Type B pancreatic cell (in vitro differentiated cells): ENCODE data around the gene NOL9. TPM values are rescaled to one million over a fixed set of nuclear protein-coding genes. Genes with fewer than 3 reads are reported as not detected.

Experiments
- DNase-seq: peaks from one replicate; pipeline ENCODE4 v3.0.0; 2021; ENCODE audit warnings: mixed read lengths; ENCODE audit not compliant: unreplicated experiment; ENCODE audit errors: extremely low spot score
- H3K27ac Mint-ChIP-seq: 2 replicates; pipeline ENCODE4 v1.8.0; 2021; ENCODE audit warnings: mild to moderate bottlenecking, mixed read lengths
- H3K27me3 Mint-ChIP-seq: 2 replicates; pipeline ENCODE4 v1.8.0; 2021; ENCODE audit warnings: mixed read lengths
- H3K36me3 Mint-ChIP-seq: 2 replicates; pipeline ENCODE4 v1.8.0; 2021; ENCODE audit warnings: mixed read lengths
- H3K4me1 Mint-ChIP-seq: one replicate; pipeline ENCODE4 v1.8.0; 2021; ENCODE audit warnings: mixed read lengths; ENCODE audit not compliant: unreplicated experiment
- H3K4me3 Mint-ChIP-seq: 2 replicates; pipeline ENCODE4 v1.8.0; 2021; ENCODE audit warnings: mild to moderate bottlenecking, mixed read lengths
- H3K9me3 Mint-ChIP-seq: 2 replicates; pipeline ENCODE4 v1.8.0; 2021; ENCODE audit warnings: mixed read lengths
- total RNA-seq: library from RNA; stranded (reverse); gene quantifications from 2 replicates; pipeline ENCODE4 v1.2.1, GENCODE V29; 2021; ENCODE audit warnings: low replicate concordance
- TF ChIP-seq, protein P1 (sequence below): fragments of 200-600 bp; sonication (generic); conservative IDR thresholded peaks from 2 replicates; pipeline ENCODE4 v1.5.0; 2021; ENCODE audit warnings: antibody characterized with exemption, mild to moderate bottlenecking

Gene NOL9
- total RNA-seq, 1 donor from 2014 or later, result 43.0 TPM

DNA sequence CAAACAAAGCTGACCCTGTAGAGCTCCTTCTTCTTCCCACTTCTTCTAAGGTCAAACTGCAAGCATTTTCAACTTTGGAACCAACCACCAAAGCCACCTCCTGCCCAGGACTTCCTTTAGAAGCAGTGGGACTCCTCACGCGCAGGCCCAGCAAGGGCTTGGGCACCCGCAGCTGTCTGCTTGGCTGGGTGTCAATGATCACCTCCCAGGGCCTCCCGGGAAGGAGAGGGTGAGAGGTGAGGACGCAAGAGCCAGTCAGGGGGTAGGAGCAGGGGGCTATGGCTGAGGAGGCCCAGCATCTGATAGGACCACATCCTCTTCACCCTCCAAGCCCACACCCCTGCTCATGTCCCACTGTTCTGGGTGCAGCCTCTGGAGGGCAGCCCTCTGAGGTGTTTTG lies 38.1 kb upstream of the NOL9 start:
- Mint-ChIP-seq H3K9me3 (no peaks in the 10 kb centered on the region), H3K4me3 (no peak overlapping the region), H3K27ac (no peak overlapping the region), H3K4me1 (peaks cover 5% of the 10 kb centered on the region), H3K27me3 (no peaks in the 10 kb centered on the region), H3K36me3 (no peaks in the 10 kb centered on the region)
- TF ChIP-seq, protein P1, sequence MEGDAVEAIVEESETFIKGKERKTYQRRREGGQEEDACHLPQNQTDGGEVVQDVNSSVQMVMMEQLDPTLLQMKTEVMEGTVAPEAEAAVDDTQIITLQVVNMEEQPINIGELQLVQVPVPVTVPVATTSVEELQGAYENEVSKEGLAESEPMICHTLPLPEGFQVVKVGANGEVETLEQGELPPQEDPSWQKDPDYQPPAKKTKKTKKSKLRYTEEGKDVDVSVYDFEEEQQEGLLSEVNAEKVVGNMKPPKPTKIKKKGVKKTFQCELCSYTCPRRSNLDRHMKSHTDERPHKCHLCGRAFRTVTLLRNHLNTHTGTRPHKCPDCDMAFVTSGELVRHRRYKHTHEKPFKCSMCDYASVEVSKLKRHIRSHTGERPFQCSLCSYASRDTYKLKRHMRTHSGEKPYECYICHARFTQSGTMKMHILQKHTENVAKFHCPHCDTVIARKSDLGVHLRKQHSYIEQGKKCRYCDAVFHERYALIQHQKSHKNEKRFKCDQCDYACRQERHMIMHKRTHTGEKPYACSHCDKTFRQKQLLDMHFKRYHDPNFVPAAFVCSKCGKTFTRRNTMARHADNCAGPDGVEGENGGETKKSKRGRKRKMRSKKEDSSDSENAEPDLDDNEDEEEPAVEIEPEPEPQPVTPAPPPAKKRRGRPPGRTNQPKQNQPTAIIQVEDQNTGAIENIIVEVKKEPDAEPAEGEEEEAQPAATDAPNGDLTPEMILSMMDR, result no peak
- no peak for DNase-seq

GRCh38 chr1:6591644-6592043 lies 37.3 kb upstream of the NOL9 start:
- Mint-ChIP-seq H3K27me3 (no peaks in the 10 kb centered on the region), H3K4me1 (peaks cover 5% of the 10 kb centered on the region)

GRCh38 chr1:6591222-6591621 lies 36.9 kb upstream of the NOL9 start:
- no peak for DNase-seq
- H3K4me1 Mint-ChIP-seq, result peaks cover 2% of the 10 kb centered on the region
- no peak overlapping the region for H3K4me3 Mint-ChIP-seq
- no peak overlapping the region for H3K27ac Mint-ChIP-seq
- no peaks in the 10 kb centered on the region for H3K27me3 Mint-ChIP-seq
- TF ChIP-seq, protein P1, result no peak
- no peaks in the 10 kb centered on the region for H3K9me3 Mint-ChIP-seq
- H3K36me3 Mint-ChIP-seq, result no peaks in the 10 kb centered on the region

More at GRCh38 chr1:6591644-6592043, 37.3 kb upstream of the NOL9 start:
- DNase-seq, result no peak
- H3K27ac Mint-ChIP-seq, result no peak overlapping the region
- H3K9me3 Mint-ChIP-seq, result no peaks in the 10 kb centered on the region
- TF ChIP-seq, protein P1, result no peak
- H3K4me3 Mint-ChIP-seq, result no peak overlapping the region
- no peaks in the 10 kb centered on the region for H3K36me3 Mint-ChIP-seq

DNA sequence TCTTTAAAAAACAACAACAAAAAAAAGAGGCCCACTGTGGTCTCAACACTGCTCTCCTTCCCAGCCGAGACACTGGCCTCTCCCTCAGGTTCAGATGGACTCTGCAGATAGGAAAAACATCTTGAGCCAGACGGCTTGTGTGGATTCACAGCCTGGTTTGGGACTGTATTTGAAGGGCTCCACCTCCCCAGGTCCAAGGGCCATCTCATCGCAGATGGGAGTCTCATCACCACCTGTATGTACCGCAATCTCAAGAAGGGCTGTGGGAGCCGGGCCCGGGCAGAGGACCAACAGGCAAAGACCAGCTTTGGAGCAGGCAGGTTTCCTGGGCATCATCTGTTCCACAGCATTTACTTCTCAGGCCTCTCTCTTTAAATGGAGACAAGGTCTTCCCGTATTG lies 35.7 kb upstream of the NOL9 start:
- Mint-ChIP-seq H3K4me3 (no peak overlapping the region), H3K36me3 (no peaks in the 10 kb centered on the region), H3K4me1 (no peaks in the 10 kb centered on the region), H3K27ac (no peak overlapping the region), H3K27me3 (no peaks in the 10 kb centered on the region), H3K9me3 (no peaks in the 10 kb centered on the region)
- TF ChIP-seq, protein P1, result no peak
- no peak for DNase-seq

GRCh38 chr1:6588893-6589520 lies 34.7 kb upstream of the NOL9 start:
- no peak overlapping the region for H3K4me3 Mint-ChIP-seq
- no peaks in the 10 kb centered on the region for H3K27me3 Mint-ChIP-seq
- TF ChIP-seq, protein P1, result no peak
- no peak overlapping the region for H3K27ac Mint-ChIP-seq
- no peaks in the 10 kb centered on the region for H3K9me3 Mint-ChIP-seq
- no peaks in the 10 kb centered on the region for H3K36me3 Mint-ChIP-seq
- no peak for DNase-seq
- H3K4me1 Mint-ChIP-seq, result no peaks in the 10 kb centered on the region
